K562 (cell line): ENCODE results near the gene FAM161B. TPM values are rescaled to one million over a fixed set of nuclear protein-coding genes. Genes with fewer than 3 reads are reported as not detected.

Source experiments
- ATAC-seq: fragments of 200-7000 bp; cut with Tn5 transposase; 3 replicates; pipeline ENCODE4 v1.9.1; 2020; ENCODE audit warnings: moderate library complexity
- BruUV-seq: library from RNA; stranded (reverse); fragments of 400-500 nt; replicated peaks from 2 replicates; lab custom pipeline; 2021; lab: Mats Ljungman, UMichigan
- CTCF ChIA-PET: fragments of 300-600 bp; formaldehyde crosslinking; extraction: SDS; loops from one replicate; lab custom pipeline; 2021; ENCODE audit warnings: low intra/inter-chr PET ratio; lab: Yijun Ruan, JAX
- POLR2A ChIA-PET: fragments of 300-600, 350-650 bp; sonication (Branson Sonifier 250); formaldehyde crosslinking; extraction: SDS; loops from one replicate; lab custom pipeline; 2021; ENCODE audit warnings: antibody characterized with exemption, inconsistent platforms; lab: Yijun Ruan, JAX
- DNase-seq, 4 experiments: peaks; one replicate each; pipeline versions ENCODE4 v3.0.0 to v3.0.0-alpha.2; 2011 to 2018; ENCODE audit warnings: low spot score in 3 of 4, mixed read lengths in 3 of 4; ENCODE audit errors: extremely low read depth in 1 of 4
- FAIRE-seq: peaks from 2 replicates; lab custom pipeline; 2011; peaks lifted over from hg19 to GRCh38; lab: Jason Lieb, UNC
- H2AFZ ChIP-seq: 2 replicates; pipeline ENCODE4 v1.6.0; 2011; ENCODE audit warnings: low read depth, low read length, control low read depth, inconsistent platforms
- H3K27ac ChIP-seq: fragments of 200-600 bp; 3 replicates; pipeline ENCODE4 v1.8.0; 2011; ENCODE audit warnings: low read depth, mild to moderate bottlenecking, control low read depth, inconsistent platforms, low read length, moderate library complexity, mixed read lengths; ENCODE audit errors: extremely low read depth
- H3K27me3 ChIP-seq, 2 experiments: fragments of 300-600 bp in 1 of 2; 2 replicates in 1 of 2; 3 replicates in 1 of 2; pipeline versions ENCODE4 v1.6.0 to v1.8.0; 2011; ENCODE audit warnings: inconsistent platforms in 2 of 2, low read length in 2 of 2, mild to moderate bottlenecking in 1 of 2, mixed read lengths in 1 of 2, moderate library complexity in 1 of 2; ENCODE audit not compliant: control insufficient read depth in 2 of 2, insufficient read depth in 2 of 2
- H3K36me3 ChIP-seq: fragments of 300-600 bp; 3 replicates; pipeline ENCODE4 v1.8.0; 2011; ENCODE audit warnings: mild to moderate bottlenecking, low read length, inconsistent platforms; ENCODE audit not compliant: control insufficient read depth, insufficient read depth
- H3K4me1 ChIP-seq, 2 experiments: fragments of 200-600 bp in 1 of 2; replicated peaks in 1 of 2; 2 replicates in 1 of 2; 3 replicates in 1 of 2; pipeline versions ENCODE4 v1.5.1 to v1.8.0; 2011; ENCODE audit warnings: inconsistent platforms in 2 of 2, low read length in 2 of 2, mild to moderate bottlenecking in 1 of 2, mixed read lengths in 1 of 2, moderate library complexity in 1 of 2; ENCODE audit not compliant: control insufficient read depth in 2 of 2, insufficient read depth in 2 of 2
- H3K4me2 ChIP-seq: 2 replicates; pipeline ENCODE4 v1.6.1; 2011; ENCODE audit warnings: low read length, control low read depth, inconsistent platforms, mixed read lengths; ENCODE audit not compliant: insufficient read depth
- H3K4me3 ChIP-seq: fragments of 200-600 bp; sonication (generic), shearing (Covaris generic); 2 replicates; pipeline ENCODE4 v1.5.1; 2016; ENCODE audit warnings: control low read depth, inconsistent platforms
- H3K79me2 ChIP-seq: fragments of 200-600 bp; 3 replicates; pipeline ENCODE4 v1.8.0; 2011; ENCODE audit warnings: low read length, inconsistent platforms; ENCODE audit not compliant: control insufficient read depth, insufficient read depth
- H3K9ac ChIP-seq, 2 experiments: 2 replicates each; pipeline versions ENCODE4 v1.6.0 to v1.6.1; 2011; ENCODE audit warnings: low read depth in 2 of 2, low read length in 2 of 2, control low read depth in 1 of 2, inconsistent platforms in 1 of 2, mild to moderate bottlenecking in 1 of 2, mixed read lengths in 1 of 2; ENCODE audit not compliant: insufficient read depth in 1 of 2
- H3K9me1 ChIP-seq: one replicate; pipeline ENCODE4 v1.6.0; 2011; ENCODE audit warnings: inconsistent platforms, mild to moderate bottlenecking, low read length, moderate library complexity; ENCODE audit not compliant: control insufficient read depth, insufficient read depth
- H3K9me3 ChIP-seq: replicated peaks from 2 replicates; pipeline ENCODE4 v1.5.1; 2011; ENCODE audit warnings: low read depth, low read length, inconsistent platforms; ENCODE audit not compliant: control insufficient read depth, insufficient read depth
- H4K20me1 ChIP-seq: replicated peaks from 2 replicates; pipeline ENCODE4 v1.6.1; 2011; ENCODE audit warnings: low read length, inconsistent platforms, mixed read lengths; ENCODE audit not compliant: control insufficient read depth, insufficient read depth
- ADNP ChIP-seq: fragments of 200-800 bp; sonication (Bioruptor generic); IDR thresholded peaks from 2 replicates; pipeline ENCODE4 v1.6.1; 2016; ENCODE audit warnings: missing genetic modification characterization, missing compliant biosample characterization
- ESRRA ChIP-seq: fragments of 450-650 bp; IDR thresholded peaks from 2 replicates; pipeline ENCODE4 v1.6.1; 2014; ENCODE audit warnings: low read depth, mild to moderate bottlenecking, moderate library complexity, borderline replicate concordance
- GATA2 ChIP-seq: sonication (generic); formaldehyde crosslinking; IDR thresholded peaks from 2 replicates; pipeline ENCODE4 v1.4.0; 2020; ENCODE audit warnings: mild to moderate bottlenecking, missing genetic modification reagents
- HMGN3 ChIP-seq: IDR thresholded peaks from 2 replicates; pipeline ENCODE4 v1.6.1; 2011; ENCODE audit warnings: borderline replicate concordance, low read depth, mild to moderate bottlenecking, mixed read lengths, low read length; ENCODE audit not compliant: insufficient read length; ENCODE audit errors: extremely low read depth
- NCOA4 ChIP-seq: fragments of 450-650 bp; IDR thresholded peaks from 2 replicates; pipeline ENCODE4 v1.6.1; 2018; ENCODE audit warnings: mild to moderate bottlenecking; ENCODE audit not compliant: partially characterized antibody
- OTX1 ChIP-seq: fragments of 450-650 bp; formaldehyde crosslinking; IDR thresholded peaks from 2 replicates; pipeline ENCODE4 v1.4.0; 2022; ENCODE audit warnings: mild to moderate bottlenecking
- RBM14 ChIP-seq: fragments of 200-400 bp; formaldehyde crosslinking; IDR thresholded peaks from 2 replicates; pipeline ENCODE4 v1.6.1; 2018; ENCODE audit warnings: low read depth, mild to moderate bottlenecking, low read length, moderate library complexity, borderline replicate concordance; ENCODE audit not compliant: insufficient read depth
- SMAD2 ChIP-seq: fragments of 150-350 bp; IDR thresholded peaks from 2 replicates; pipeline ENCODE4 v1.6.1; 2014; ENCODE audit warnings: low read depth, mild to moderate bottlenecking, low read length
- TBP ChIP-seq: optimal IDR thresholded peaks from 2 replicates; pipeline ENCODE3; 2011; ENCODE audit warnings: low read depth, low read length, improper control_type of control experiment
- ZKSCAN8 ChIP-seq: fragments of 200-800 bp; sonication (Bioruptor generic); IDR thresholded peaks from 2 replicates; pipeline ENCODE4 v1.6.1; 2016; ENCODE audit warnings: missing genetic modification characterization, missing compliant biosample characterization
- ZNF449 ChIP-seq: fragments of 250-450 bp; sonication (Bioruptor Pico); IDR thresholded peaks from 2 replicates; pipeline ENCODE4 v1.8.0; 2022; ENCODE audit warnings: moderate library complexity, mild to moderate bottlenecking, inconsistent platforms
- ZNF589 ChIP-seq: fragments of 200-800 bp; sonication (Bioruptor generic); IDR thresholded peaks from 2 replicates; pipeline ENCODE4 v1.6.1; 2016; ENCODE audit warnings: low read depth, missing genetic modification characterization, missing compliant biosample characterization
- ZSCAN29 ChIP-seq: fragments of 450-650 bp; IDR thresholded peaks from 2 replicates; pipeline ENCODE4 v1.6.1; 2017
- WGBS: fragments of 100-300 bp; shearing (Covaris generic); methylation state at CpG from one replicate; pipeline ENCODE4 v1.1.6; 2016; ENCODE audit warnings: low coverage, mixed read lengths; ENCODE audit not compliant: insufficient coverage; ENCODE audit errors: missing lambda C conversion rate; 5-methylcytosine and 5-hydroxymethylcytosine counted together
- in situ Hi-C: fragments of 300-500 bp; cut with MboI; formaldehyde crosslinking; loops from 4 replicates; pipeline ENCODE4 v1.15.0; 2018; ENCODE audit warnings: inconsistent platforms, mixed read lengths
- intact Hi-C: fragments of 100-400 bp; cut with micrococcal nuclease; formaldehyde crosslinking; loops from 2 replicates; pipeline ENCODE4 v1.14.2; 2022
- polyA plus RNA-seq, 8 experiments: library from polyadenylated mRNA; depleted of rRNA in 4 of 8; stranded (reverse) in 5 of 8; unstranded in 3 of 8; fragments of >200 nt; fragmentation: Nextera tagmentation in 2 of 8; fragmentation: Illumina TruSeq in 1 of 8; extraction: Ambion mirVana in 2 of 8; extraction: Trizol in 1 of 8; gene quantifications; 2 replicates each; pipeline versions ENCODE4 v1.2.1 to v1.2.3, GENCODE V29; 2011 to 2014; ENCODE audit warnings: inconsistent platforms in 1 of 8, missing spikeins in 1 of 8
- total RNA-seq, 7 experiments: library from RNA; depleted of rRNA in 6 of 7; stranded (reverse); fragments of >200 nt in 6 of 7; fragmentation: Illumina TruSeq in 2 of 7; extraction: Trizol in 2 of 7; gene quantifications; 2 replicates each; pipeline versions ENCODE4 v1.2.1 to v1.2.3, GENCODE V29; 2011 to 2021; ENCODE audit warnings: low replicate concordance in 1 of 7

FAM161B gene
- total and polyA plus RNA-seq, 9 of the 15 experiments (the other 6 are each of a cell fraction or from before 2014, with no cell fraction given), result 0.15 to 1.3 (median 0.84) TPM

GRCh38 chr14:73909681-73910080 lies 40.2 kb downstream of the FAM161B start:
- WGBS, result 100% methylated on average over 1 of the region's 1 CpG
- ChIA-PET CTCF (no interaction called here), POLR2A (no interaction called here)
- no peaks in the 10 kb centered on the region for H3K27me3 ChIP-seq
- no peak overlapping the region for H3K27ac ChIP-seq
- intact Hi-C loops (no loop called here), in situ Hi-C loops (no loop called here)
- H2AFZ ChIP-seq, result no peak overlapping the region
- TF ChIP-seq TBP (no peak), HMGN3 (no peak), ZNF449 (CRISPR knock-in tag) (no peak), ESRRA (no peak), ZSCAN29 (no peak), GATA2 (CRISPR knock-in tag) (no peak), ZNF589 (CRISPR knock-in tag) (no peak), NCOA4 (no peak), ADNP (tag) (no peak), ZKSCAN8 (CRISPR knock-in tag) (no peak), RBM14 (no peak), SMAD2 (no peak), OTX1 (CRISPR knock-in tag) (no peak)
- H4K20me1 ChIP-seq, result no peaks in the 10 kb centered on the region
- DNase-seq, result no peak
- no peaks in the 10 kb centered on the region for H3K4me1 ChIP-seq
- H3K9ac ChIP-seq, result no peak overlapping the region
- FAIRE-seq, result no peak
- no peak for ATAC-seq
- no TSS peak for BruUV-seq
- peaks cover 81% of the 10 kb centered on the region for H3K36me3 ChIP-seq
- no peak overlapping the region for H3K4me2 ChIP-seq
- no peaks in the 10 kb centered on the region for H3K79me2 ChIP-seq
- H3K9me3 ChIP-seq, result no peaks in the 10 kb centered on the region
- H3K4me3 ChIP-seq, result no peak overlapping the region
- no peaks in the 10 kb centered on the region for H3K9me1 ChIP-seq
